HG03045 (cell line): ENCODE results near the gene MRPL20.
A peak's percentile ranks its signal among the peaks of the same experiment; 100 is the strongest.
"Not testable (repeated sequence)": the region's sequence is repeated elsewhere in the genome, so short reads cannot be mapped to it uniquely, and the experiment has no call there.

Experiments
- ATAC-seq: cut with Tn5 transposase; IDR thresholded peaks from one replicate; pipeline ENCODE4 v1.9.1; 2021; ENCODE audit warnings: mild to moderate bottlenecking, moderate library complexity; ENCODE audit not compliant: unreplicated experiment

MRPL20 gene

DNA sequence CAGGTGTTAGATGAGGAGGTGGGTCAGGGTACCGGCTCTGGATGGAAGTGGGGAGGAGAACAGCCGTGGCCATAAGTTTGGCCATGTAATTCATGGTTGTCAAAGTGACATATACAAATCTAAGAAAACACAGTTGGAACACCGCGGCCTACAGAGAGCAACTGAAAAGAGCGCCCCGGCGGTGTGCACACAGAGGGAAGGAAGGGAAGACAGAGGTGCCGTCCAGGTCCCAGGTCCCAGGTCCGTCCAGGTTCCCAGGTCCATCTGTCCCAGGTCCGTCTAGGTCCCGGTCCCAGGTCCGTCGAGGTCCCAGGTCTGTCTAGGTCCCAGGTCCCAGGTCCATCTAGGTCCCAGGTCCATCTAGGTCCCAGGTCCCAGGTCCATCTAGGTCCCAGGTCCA lies 4.5 kb upstream of the MRPL20 start:
- ATAC-seq: no peak

DNA sequence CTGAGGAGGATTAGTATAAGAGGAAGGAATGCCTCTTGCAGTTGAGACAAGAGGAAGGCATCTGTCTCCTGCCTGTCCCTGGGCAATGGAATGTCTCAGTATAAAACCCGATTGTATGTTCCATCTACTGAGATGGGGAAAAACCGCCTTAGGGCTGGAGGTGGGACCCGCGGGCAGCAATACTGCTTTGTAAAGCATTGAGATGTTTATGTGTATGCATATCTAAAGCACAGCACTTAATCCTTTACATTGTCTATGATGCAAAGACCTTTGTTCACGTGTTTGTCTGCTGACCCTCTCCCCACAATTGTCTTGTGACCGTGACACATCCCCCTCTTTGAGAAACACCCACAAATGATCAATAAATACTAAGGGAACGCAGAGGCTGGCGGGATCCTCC lies 3.1 kb upstream of the MRPL20 start:
- not testable (repeated sequence) for ATAC-seq

DNA sequence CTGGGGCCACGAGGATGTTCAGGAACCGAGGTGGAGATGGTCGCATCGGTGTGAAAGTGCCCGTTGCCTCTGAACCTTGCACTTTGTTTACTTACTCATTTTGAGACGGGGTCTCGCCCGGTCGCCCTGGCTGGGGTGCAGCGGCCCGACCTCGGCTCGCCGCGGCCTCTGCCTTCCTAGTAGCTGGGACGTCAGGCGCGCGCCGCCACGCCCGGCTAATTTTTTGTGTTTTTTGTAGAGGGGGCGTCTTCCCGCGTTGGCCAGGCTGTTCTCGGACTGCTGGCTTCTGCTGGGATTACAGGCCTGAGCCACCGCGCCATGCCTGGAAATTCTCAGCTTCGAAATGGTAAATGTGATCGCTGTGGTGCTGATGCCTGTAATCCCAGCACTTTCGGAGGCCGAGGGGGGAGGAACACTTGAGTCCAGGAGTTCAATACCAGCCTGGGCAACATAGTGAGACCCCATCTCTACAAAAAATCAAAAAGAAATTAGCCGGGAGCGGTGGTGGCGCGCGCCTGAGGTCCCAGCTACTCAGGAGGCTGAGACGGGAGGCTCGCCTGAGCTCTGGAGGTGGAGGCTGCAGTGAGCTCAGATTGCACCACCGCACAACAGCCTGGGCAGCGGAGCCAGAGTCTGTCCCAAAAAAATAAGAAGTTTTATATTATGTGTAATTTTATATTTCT lies 684 bp upstream of the MRPL20 start:
- peak; percentile 19 for ATAC-seq

DNA sequence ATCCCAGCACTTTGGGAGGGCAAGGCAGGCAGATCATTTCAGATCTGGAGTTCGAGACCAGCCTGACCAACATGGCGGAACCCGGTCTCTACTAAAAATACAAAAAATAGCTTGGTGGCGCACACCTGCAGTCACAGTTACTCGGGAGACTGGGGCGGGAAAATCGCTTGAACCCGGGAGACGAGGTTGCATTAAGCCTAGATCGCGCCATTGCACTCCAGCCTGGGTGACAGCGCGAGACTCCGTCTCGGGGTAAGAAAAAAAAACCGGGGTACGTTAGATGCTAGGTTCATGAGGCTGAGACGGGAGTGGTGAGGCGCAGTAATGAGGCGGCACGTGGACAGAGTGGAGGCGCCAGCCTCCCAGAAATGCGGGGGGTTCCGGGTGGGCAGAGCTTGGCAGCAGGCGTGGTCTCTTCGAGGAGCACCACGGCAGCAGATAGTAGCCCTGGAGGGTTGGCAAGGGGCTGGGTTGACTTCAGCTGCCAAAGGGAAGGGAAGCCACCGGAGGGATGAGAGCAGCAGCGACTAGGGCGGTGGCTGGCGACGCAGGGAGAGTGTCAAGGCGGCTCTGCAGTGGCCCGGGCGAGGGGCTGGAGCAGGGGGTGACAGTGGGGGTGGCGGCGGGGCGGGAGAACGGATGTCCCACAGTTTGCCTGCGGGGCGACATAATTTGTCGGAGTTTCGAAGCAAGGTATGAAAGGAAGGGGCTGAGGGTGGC lies 832 bp downstream of the MRPL20 start:
- peak; percentile 6 for ATAC-seq

DNA sequence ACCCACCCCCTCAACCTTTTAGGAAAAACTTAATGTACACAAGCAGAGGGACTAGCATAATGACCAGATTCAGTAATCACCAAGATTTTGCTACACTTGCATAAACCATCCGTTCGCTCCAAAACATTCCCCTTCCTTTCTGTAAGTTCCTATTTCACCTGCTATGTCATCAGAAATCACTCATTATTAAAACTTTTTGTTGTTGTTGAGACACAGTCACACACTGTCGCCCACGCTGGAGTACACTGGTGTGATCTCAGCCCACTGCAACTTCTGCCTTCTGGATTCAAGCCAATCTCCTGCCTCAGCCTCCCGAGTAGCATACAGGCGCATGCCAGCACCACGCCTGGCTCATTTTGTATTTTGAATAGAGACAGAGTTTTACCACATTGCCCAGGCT lies 3.4 kb downstream of the MRPL20 start:
- no peak for ATAC-seq

DNA sequence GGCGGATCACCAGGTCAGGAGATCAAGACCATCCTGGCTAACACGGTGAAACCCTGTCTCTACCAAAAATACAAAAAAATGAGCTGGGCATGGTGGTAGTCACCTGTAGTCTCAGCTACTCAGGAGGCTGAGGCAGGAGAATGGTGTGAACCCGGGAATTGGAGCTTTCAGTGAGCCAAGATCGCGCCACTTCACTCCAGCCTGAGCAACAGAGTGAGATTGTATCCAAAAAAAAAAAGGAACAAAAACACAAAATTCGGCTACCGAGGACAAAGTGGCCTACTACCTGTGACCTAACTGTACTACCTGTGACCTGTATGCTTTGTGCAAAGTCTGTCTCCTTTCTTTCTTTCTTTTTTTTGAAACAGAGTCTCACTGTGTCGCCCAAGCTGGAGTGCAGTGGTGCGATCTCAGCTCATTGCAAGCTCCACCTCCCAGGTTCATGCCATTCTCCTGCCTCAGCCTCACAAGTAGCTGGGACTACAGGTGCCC lies 4.1 kb downstream of the MRPL20 start:
- ATAC-seq: not testable (repeated sequence)

- no peak for ATAC-seq
Measured at GRCh38 chr1:1402072-1402900, 4.8 kb downstream of the MRPL20 start.

- ATAC-seq: no peak
Measured at GRCh38 chr1:1401457-1402010, 5.6 kb downstream of the MRPL20 start.

GRCh38 chr1:1400576-1401456 lies 6.3 kb downstream of the MRPL20 start:
- no peak for ATAC-seq

DNA sequence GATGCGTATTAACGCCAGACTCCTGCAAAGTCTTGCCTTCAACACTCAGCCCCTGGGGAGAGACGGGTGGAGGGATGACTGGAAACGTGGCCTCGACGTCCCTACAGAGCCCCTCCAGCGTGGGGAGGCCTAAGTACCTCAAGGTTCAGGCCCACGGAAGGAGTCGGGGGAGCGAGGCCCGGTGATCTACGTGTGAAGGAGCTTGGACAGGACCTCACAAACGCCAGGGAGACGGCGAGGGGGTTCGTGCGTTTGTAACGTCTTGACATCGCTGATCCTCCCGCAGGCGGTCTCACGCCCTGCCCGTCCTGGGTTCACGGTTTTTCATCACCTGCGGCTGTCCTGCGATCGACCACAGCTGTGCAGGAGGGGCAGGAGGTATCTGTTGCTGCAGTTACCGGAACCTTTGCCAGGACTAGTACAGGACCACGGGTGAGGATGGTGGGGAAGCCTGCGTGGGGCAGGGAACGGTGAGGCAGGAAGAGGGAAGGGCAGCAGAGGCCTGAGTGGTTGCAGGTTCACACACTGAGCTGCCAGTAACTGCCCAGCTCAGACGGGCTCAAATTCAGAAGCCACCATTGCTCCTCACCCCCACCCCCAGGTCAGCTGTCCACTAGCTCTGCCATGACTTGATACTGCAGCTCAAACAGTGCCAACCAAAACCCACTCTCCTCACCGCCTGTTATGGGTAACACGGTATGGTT lies 7.1 kb downstream of the MRPL20 start:
- no peak for ATAC-seq

DNA sequence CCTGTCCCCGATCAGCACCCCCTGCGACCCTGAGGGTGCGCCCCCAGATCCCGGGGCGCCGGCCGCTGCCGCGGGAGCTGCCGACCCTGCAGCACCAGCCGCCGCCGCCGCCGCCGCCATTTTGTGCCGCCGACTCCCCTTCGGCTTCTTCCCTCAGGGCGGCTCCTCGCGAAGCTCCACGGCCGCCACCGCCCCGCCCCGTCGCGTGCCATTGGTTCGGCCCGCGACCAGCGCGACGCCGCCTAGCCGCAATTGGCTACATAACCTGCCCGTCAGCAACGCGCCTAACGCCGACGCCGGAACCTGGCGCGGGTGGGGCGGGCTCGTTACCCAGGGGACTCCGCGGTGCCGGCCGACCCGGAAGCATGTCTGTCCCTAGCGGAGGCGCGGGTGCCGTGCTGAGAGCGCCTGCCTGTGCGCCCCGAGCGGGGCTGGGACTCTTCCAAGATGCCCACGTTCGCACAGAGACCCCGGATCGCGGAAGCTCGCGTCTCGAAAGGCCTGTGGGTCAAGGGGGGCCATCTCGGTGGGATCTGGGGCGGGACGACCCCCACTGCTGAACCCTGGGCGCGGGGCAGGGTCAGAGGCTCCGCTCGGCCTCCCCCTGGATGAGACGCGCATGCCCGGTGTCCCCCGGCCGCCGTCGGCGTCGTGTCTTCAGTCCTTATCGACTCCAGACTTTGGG lies 7.8 kb downstream of the MRPL20 start, which contains the start of gene CCNL2:
Gene CCNL2, minus strand, starts transcription at position 149 of the 685 bp plus-strand sequence. Its CDS starts 29 bp downstream, at position 120.
- peak; percentile 91 for ATAC-seq

DNA sequence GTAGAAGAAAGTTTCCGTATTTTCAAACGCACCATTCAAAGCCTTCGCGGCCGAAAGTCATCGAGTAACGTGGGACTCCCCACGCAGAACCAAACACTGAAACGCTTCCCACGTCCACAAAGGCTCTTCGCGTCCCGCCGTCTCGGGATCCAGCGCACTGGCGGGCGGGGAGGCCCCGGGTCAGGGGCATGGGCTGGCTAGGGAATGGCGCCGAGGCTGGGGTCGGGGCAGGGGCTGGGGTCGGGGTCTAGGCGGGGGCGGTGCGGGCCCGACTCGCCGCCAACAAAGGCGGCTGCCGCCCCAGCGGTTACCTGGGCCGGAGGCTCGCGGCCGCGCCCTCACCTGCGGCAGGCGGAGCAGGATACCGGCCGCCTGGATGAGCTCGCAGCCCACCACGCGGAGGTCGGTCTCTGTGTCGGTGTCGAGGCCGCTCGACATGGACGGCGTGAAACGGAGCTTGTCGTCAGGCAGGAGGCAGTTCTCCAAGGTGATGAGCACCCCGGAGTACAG lies 8.4 kb downstream of the MRPL20 start:
- ATAC-seq: peak; percentile 3

GRCh38 chr1:1397839-1398523 lies 9.1 kb downstream of the MRPL20 start:
- ATAC-seq: no peak

- ATAC-seq: no peak
Measured at GRCh38 chr1:1395166-1395565, 11.9 kb downstream of the MRPL20 start.

GRCh38 chr1:1394116-1394515 lies 13.0 kb downstream of the MRPL20 start:
- no peak for ATAC-seq

DNA sequence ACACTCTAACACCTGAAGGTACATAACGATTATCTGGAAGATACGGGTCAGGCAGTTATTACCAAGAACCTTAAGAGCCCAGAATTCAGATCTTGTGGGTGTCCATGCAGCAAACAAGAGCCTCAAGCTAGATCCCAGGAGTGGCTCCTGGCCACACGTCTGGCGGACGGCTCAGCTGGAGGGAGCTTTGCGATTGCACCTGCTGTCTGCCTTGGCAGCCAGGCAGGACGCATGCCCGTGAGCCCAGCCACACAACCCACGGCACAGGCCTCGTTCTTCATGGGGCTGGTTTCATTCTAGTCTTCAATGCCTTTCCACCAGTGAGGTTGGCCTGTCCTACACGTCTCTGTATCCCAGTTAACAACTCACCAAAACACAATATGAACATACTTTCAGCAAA lies 13.7 kb downstream of the MRPL20 start:
- no peak for ATAC-seq

DNA sequence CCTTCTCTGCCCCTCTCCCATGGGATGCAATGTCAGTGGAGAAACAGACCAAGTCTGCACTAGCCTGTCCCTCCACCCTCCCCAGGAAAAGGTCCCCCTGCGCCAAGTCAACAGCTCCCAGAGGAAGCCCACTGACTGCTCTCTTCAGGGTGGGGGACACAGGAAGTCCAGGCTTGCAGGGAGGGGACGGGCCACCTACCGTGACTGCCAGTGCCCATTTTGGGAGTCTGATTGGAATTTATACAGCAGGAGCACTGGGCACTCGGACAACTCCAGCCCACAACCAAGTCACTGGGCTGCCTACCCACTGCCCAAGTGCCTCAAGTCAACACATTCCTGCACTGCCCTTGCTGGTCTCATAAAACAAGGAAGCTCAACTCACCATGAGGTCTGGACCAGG lies 14.1 kb downstream of the MRPL20 start:
- ATAC-seq: no peak

DNA sequence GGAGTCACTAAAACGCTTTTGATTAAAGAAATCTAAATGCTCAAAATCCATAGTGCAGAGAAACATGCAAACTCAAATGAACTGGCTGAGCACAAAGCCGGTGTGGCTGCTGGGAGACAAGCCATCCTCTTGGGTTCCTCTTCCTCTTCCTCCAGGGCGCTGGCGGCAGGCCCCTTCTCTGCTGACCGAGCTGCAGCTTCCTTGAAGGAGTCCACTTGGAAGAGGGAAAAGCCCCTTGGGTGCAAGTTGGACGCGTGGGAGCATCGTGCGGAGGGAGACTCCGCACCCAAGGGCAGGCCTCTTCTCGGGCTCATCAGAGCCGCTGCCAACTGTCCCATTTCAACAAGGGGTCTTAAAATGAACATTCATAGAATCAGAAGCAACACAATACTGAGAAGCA lies 15.9 kb downstream of the MRPL20 start:
- ATAC-seq: no peak
